Right hindlimb (tissue), 1 donor: ENCODE measurements around the gene MRPL9.

ENCODE experiments used
- DNase-seq: peaks from one replicate; pipeline ENCODE4 v3.0.0-alpha.2; 2018

MRPL9 gene

GRCh38 chr1:151762941-151763921 is at the start of gene MRPL9:
Gene MRPL9, minus strand, starts transcription at chr1:151763496. Its CDS starts 17 bp downstream, at chr1:151763479.
- peak; percentile 92 for DNase-seq

DNA sequence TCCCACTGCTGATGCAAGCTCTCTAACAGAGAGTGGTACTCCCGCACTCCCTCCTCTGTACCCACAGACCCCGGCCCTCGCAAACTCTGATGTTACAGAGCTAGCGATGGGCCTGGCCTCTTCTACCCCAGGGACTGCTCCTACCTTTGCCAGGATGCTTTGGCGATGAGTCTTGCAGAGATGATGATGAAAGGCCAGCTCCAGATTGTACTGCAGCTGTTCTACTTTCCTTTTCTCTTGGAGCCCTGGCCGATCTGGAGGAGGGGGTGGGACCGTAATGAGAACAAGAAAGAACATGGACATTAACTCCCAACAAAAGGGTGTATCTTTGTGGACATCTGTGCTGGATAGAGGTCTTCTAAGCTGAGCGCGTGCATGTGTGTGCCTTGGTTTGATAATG is 47.9 kb upstream of the MRPL9 start:
- DNase-seq, result no peak

GRCh38 chr1:151809985-151810556 is 46.8 kb upstream of the MRPL9 start:
- DNase-seq, result no peak

DNA sequence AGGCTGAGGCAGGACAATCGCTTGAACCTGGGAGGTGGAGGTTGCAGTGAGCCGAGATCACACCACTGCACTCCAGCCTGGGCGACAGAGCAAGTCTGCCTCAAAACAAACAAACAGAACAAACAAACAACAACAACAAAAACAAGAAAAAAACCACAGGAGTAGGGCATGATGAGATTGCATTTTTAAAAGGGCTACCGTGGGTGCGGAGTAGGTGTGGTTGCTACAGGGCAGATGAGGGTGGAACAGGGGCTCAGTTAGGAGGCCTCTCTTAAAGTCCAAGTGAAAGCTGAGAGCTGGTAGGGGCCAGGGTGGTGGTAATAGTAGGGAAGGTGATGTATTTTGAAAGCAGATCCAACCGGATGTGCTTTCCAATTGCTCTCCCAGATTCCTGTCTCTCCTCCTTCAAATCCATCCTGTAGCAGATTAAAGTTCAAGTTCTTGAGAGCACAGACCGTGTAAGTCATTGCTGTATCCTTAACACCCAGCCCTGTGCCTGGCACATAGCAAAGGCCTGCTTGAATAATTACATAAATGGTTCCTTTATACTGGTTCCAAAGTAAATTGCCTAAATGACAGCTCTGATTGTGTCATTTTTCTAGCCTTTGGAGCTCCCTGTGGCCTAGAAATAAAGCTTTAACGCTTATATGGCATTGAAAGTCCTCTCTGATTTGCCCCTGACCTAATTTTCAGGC is 46.1 kb upstream of the MRPL9 start:
- DNase-seq, result no peak

- DNase-seq, result no peak
These were observed 44.5 kb upstream of the MRPL9 start for GRCh38 chr1:151807766-151808165.

DNA sequence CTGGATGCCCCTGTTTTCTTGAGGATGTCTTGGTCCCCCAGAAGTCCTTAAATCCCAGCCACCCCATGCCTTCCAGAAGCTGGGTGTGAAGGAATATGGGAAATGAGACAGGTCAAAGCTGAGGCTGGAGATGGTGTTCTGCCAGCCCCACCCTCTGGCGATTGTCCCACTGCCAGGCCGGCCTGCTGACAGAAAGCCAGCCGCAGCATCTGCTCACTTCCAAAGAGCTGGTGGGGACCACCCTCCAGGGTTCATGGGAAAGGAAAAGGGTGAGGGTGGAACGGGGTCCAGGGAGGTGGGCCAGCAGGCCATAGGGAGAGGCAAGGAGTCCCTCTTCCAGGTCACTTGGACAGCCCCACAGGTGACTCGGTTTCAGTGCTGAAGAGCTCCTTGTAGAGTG is 43.8 kb upstream of the MRPL9 start:
- no peak for DNase-seq

DNA sequence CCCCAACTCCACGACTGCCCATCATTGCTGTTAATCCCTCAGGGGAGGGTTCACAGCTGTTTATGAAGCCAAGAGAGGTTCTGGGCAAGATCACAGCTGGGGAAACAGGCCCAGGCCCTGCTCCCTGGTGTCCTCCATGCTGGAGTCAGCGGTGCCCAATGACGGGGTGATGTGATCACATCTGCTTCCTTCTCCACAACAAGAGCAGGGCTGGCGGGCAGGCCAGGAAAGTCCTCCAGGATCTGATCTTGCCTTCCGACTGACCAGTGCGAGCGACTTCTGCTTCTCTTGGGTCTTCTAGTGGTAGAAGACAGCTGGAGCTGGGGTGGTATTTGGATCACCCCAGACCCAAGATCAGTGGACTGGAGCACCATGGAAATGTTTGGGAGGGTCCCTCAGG is 42.9 kb upstream of the MRPL9 start:
- DNase-seq, result no peak

GRCh38 chr1:151805066-151805820 is 41.9 kb upstream of the MRPL9 start, which contains the start of gene LINGO4:
Gene LINGO4, minus strand, starts transcription at chr1:151805419. Its CDS starts 2,715 bp downstream, at chr1:151802704.
- DNase-seq, result no peak

- DNase-seq, result no peak
These were observed 40.6 kb upstream of the MRPL9 start for GRCh38 chr1:151803915-151804314.

DNA sequence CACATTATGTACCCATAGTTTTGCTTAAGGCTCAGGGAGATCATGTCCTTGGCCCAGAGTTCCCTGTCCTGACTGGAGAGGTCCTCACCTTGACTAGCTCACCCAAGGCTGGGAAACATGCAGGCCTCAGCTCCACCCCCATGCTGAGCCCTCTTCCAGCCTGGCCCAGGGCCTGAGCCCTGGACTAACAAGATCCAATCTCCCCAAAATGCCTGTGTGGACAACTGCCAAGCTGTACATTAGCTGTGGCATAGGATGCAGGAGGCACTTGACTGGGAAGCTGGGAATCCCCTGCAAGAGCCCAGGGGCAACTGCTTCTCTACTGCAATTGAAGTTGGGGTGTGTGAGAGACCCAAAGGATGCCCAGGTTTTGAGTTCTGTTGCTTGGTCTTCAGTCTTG is 39.9 kb upstream of the MRPL9 start:
- DNase-seq, result no peak

DNA sequence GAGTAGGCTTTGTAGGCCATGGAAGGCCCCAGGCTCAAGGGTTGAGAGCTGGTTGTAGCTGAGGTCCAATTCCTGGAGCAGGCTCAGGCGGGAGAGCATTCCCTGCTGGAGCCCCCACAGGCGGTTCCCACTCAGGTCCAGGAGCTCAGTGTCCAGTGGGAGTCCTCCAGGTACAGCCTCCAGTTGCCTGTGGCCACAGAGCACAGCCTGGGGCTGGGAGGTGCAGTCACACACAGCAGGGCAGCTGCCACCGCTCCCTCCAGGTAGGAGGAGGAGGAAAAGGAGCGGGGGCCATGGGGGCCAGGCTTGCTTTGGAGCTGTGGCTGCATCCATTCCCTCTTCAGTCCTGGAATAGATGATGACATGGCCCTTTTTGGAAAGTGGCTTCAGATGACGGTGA is 39.1 kb upstream of the MRPL9 start:
- DNase-seq, result no peak

DNA sequence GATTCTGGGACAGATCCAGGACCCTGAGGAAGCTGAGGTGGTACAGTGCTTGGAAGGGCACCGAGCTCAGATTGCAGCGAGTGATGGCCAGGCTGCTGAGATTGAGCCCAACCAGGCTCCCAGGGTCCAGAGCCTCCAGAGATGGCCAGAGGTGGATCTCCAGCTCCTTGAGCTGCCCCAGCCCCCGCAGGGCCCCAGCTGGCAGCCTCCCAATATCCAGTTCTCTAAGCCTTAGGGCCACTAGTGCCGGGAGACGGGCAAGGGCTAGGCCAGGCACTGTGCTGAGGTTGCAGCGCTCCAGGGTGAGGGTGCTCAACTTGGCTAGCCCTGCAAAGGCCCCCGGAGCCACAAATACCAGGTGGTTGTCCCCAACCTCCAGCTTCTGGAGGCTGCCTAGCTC is 38.5 kb upstream of the MRPL9 start:
- DNase-seq, result no peak

GRCh38 chr1:151801310-151801820 is 38.1 kb upstream of the MRPL9 start:
- DNase-seq, result no peak

DNA sequence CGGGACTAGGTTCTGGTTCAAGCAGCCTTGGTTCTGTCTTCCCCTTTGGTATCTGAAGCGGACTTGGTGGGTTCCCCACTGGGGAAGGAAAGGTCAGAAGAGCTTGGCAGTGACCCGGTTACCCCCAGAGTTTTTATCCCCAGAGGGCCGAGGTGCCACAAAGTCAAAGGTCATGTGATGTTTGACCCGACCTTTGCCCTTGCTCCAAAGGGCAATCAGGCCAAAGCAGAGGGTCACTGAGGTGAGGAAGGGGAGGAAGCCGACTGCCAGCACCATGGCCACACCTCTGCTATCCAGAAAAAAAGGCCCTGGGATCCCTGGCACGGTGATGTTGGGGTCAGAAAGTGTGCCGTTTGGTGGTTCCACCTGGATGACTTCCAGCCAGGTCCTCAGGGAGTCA is 37.5 kb upstream of the MRPL9 start:
- no peak for DNase-seq

GRCh38 chr1:151799179-151800022 is 36.1 kb upstream of the MRPL9 start:
- no peak for DNase-seq

GRCh38 chr1:151798571-151798970 is 35.3 kb upstream of the MRPL9 start:
- DNase-seq, result no peak

DNA sequence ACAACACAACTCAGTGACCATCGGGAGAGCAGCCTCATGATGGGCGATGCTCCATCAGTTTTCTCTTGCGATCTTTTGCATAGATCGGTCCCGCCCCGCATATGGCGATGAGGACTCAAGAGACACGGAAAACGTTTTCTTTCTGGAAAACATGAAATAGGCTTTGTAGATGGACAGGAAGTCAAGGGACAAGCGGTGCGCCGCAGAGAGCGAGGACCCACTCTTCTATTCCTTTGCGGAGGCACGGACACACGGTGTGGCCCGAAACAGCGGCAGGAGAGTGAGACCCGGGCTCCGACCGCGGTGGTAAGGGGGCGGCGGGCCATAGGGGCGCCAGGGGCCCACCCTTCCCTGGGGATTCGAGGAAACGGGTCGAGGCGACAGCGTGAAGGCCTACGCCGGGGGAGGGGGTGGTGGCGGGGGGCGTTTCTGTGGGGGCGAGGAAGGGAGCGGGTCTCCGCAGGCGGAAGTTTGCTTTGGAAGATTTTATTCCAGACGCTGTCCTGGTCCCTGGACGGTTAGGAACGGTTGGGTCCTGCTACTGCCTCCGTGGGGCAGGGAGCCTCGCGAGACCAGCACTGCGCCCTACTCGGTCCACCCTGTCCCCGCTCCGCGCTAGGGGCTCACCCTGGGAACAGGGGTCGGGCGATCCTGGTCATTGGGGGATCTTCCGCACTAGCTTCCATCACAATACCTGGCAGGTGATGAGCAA is 27.8 kb upstream of the MRPL9 start:
- DNase-seq, result no peak

DNA sequence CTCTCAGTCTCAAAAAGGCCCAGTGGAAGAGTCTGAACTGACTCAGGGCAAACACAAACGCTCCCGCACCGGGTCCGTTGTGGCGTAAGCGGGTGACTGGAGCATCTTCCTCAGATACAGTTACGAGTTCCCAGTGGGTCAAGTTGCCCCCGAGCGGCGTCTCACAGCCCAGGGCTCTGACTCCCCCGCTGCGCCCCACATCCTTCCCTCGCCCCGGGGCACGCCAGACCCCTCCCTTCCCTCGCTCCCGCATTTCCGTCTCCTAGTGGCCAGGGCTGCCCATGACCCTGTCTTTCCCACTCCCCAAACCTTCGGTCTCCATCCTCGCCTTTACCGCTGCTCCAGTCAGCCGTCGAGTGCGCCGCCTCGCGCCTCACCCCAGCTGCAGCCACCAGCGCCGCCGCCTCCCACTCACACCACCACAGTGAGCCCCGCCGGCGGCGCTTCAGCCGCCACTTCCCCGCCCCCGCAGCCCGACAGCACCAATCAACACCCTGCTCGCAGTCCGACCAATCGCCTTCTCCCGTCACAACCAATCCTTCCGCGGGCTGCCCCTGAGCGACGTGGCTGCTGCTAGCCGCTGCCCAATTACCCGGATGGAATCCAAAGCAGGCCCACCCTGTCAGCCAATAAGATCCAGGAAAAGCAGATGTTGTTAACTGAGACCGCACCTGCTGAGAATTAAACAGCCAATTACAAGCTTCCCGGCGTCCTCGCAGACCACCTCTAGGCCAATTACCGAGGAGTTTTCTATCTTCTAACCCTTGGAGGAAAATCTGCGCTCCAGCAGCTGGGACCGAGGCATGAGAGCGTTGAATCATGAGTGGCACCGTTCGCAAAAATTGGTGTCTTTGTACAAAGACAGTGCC is 27.0 kb upstream of the MRPL9 start, which contains the start of gene TDRKH:
TDRKH (minus strand) TSS at position 430 of the 869 bp plus-strand sequence. CDS start 7,478 bp downstream, outside the sequence.
- peak; percentile 99 for DNase-seq

GRCh38 chr1:151787689-151788088 is 24.4 kb upstream of the MRPL9 start:
- no peak for DNase-seq

DNA sequence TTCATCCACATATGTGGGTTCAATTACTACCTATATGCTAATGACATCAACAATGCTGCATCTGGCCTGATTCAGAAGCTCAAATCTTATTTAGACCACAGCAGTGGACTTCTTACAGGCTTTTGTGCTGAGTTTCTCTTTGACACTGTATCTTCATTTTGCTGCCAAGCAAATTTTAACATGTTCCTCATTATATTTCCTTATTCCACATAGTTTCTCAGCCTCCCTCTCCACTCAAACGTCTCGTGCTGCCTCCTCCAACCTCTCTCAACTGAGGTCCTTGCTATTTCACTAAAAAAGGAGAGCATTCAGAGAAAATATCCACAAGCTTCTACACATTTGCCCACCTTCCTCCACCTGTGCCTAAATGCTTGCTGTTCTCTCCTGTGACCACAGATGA is 20.5 kb upstream of the MRPL9 start:
- DNase-seq, result no peak
